Activated T-cell treated with anti-CD3 and anti-CD28 coated beads for 4 hours (primary cell): ENCODE measurements around the gene CCNC.
A peak's percentile ranks its signal among the peaks of the same experiment; 100 is the strongest.
"Not testable (repeated sequence)": the region's sequence is repeated elsewhere in the genome, so short reads cannot be mapped to it uniquely, and the experiment has no call there.

ENCODE experiments used
- DNase-seq: peaks from one replicate; pipeline ENCODE4 v3.0.0-alpha.2; 2020

Gene CCNC

DNA sequence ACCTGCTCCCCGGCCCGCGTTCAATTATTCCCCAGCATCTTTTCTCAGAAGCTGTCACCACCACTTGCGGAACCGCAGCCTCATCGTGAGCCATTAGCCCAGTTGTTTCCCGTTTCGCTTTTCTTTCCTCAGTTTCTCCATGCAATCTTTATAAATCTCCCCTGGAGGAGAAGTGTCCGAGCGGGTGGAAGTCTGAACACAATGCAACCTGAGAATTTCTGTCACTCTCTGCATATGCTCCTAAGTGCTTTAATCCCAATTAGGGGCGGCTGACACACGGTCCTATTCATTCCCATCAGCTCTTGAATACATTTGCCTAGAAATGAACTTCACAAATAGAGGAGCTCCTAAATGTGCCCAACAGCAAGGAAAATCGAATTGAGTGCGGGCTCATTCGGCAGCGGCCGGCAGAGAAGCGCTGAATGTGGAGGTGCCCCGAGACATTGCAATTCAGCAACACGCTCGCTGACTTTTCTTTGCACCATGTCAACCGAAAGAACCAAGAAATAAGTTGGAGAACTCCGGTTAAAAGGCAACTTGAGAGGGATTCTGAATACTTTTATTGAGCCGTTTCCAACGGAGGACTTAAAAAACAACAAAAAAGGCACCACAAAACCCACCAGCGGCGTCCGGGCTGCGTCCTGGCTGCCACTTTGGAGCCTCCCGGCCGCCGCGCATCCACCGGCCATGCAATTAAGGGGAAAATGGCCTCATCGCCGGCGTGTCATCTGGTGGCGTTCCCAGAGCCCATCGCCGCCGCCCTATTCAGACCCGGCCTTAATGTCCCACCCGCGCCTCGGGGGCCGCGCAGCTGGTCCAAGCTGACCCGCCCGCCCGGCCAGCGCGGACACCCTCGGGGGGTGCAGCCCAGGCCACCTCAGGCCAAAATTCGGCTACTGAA lies 34.3 kb upstream of the CCNC start:
- DNase-seq, result no peak

DNA sequence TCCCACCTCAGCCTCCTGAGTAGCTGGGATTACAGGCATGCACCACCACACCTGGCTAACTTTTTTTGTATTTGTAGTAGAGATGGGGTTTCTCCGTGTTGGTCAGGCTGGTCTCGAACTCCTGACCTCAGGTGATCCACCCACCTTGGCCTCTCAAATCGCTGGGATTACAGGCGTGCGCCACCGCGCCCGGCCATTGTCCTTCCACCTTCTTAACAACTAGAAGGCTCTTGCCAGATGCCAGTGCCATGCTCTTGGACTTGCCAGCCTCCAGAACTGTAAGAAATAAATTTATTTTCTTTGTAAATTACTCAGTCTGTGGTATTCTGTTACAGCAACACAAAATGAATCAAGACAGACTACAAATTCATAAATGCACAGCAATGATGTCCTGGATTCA lies 26.2 kb upstream of the CCNC start:
- DNase-seq, result not testable (repeated sequence)

DNA sequence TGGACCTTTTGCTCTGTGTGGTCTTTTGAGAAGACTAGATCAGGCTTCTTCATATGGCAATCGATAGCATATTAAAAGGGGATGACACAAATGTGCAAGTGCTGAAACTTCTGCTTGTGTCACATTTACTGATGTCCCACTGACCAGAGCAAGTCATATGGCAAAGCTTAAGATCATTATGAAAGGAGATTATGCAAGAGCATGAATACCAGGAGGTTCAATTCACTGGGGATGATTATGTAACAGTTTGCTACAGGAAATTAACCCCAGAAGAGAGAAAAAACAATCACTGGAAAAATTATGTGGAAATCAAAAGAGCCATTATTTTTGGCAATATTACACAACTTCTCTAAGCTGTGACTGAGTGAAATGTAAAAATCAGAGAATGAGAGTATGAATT lies 24.4 kb upstream of the CCNC start:
- DNase-seq, result no peak

DNA sequence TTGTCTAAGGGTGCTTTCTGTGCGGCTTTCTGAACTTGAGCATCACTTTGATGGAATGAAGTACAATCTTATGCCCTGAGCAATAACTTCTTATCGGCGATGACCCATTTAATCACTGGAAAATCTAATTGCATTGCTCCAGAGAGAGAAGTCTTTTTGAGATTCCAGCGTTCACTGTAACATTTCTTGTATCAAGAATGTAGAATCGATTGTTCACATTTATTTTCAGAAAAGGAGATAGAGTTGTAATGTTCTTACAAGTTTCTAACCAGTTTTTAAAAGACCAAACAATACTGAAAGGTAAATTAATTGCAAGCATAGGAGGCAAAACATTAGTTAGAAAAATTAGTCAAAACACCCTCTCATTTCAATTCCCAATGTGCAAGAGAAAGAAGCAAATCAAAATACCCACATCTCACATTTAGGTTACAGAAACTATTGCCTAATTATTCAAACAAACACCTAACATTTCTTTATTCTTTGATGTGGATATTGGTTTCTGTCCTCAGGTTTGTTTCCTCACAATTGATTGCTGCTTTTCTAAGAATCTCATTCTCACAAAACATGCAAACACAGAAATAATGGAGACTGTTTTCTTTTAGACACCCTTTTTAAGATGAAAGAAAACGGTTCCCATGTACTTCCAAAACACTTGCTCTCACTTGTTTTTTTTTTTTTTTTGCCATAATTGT lies 23.4 kb upstream of the CCNC start:
- DNase-seq, result no peak

DNA sequence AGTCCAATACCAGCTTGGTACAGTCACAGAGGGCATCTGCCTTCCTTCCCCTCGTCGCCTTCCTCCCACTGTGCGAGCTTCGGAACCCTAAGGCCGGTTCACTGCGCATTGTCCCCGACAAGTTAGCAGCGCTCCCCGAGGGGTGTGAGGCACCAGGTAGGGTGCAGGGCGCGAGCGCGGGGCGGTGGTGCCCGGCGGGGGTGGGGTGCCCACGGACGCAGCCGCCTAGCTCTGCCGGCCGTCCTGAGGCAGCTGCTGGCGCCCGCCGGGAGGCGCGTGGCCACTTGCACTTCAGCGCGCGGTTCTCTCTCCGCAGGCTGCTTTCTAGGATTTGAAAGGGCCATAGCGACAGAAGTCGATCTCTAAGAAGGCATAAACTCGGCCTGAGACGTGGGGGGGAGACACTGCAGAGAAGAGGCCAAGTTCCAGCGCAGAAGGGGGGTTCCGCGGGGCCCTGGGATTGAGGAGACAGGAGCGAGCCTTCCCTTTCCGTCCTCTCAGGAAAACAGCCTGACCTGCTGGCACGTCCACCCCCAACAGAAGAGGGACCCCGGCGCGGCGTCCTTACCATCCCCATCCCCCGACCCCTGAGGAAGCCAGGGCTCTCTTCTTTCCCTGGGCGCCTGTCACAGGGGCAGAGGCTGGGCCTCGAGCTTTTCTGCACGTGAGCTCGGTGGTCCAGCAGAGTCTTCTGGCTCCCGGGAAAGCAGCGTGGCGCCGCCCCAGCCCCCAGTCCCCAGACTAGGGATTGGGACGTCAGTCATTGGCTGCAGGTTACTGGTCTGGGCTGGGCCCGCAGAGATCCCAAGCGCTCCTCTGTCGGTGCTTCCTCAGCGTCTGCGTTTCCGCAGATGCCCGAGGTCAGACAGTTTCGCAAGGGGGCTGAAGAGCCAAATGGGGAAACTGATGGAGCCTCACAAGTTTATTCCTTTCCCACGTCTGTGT lies 22.5 kb upstream of the CCNC start:
- no peak for DNase-seq

DNA sequence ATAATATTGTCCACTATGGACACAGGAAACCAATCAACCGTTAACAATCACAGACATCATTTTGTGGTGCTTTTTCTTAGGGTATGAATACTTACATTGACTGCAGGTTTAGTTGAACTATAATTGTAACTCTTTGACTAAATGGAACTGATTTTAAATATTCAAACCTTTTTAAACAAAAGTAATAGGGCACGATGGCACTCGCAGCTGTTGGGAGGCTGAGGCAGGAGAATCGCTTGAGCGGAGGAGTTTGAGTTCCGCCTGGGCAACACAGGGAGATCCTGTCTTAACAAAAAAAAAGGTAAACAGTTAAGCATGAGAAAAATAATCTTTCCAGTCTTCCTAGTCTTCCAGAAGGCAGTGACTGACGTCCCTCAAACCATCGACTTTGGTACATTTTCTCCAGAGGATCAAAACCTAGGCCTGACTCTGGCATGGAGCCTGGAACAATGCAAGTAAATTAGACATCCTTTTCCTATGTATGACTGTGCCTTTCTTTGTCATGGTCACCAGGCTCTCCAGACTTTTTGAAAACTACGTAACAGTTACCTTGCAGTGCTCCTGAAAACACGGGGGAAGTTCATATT lies 21.5 kb upstream of the CCNC start:
- DNase-seq, result no peak

DNA sequence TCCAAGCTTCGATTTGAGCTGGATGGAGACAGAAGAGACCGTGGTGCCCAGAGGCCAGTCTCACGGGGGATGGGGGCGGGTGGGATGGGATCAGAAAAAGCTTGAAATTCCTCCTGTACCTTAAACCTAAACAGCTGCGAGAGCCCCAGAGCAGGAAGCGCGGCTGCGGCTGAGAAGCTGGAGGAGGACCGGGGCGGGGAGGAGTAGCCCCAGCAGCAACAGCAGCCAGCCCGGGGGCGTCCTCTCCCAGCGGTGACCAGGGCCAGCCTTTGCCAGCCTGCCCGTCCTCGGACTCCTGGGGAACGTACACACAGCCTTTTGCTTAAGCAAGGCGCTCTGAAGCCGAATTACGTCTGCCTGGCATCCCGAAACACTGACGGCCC lies 20.8 kb upstream of the CCNC start:
- DNase-seq, result no peak

DNA sequence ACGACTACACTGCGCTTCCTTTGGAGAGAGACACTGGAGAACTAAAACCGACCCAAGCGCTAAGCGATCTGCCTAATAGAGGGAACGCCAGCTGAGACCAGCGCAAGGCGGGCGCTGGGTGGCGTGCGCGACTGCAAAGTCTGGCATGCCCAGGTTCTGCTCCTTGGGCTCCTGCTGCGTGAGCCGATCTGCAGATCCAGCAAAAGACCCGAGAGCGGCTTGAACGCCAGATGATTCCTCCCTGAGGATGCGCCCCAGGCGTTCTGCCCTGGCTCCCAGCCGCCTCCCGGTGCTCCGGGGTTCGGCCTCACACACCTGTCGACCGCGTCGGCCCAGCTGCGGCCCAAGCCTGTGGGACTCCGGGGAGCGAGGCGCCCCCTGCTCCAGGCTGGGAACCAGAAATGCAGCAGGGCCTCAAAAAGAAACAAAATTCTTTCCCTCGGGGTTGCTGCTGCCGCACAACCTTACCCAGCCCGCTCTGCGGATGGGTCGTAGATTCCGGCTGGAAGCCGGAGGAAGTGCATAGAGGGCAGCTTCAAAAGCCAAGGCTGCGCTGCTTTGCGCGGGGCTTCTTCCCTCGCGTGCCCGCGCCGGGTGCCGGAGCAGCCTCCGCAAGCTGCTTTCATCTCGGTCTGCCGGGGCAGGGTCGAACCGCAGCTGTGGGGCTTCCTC lies 20.3 kb upstream of the CCNC start:
- DNase-seq, result peak; percentile 53

DNA sequence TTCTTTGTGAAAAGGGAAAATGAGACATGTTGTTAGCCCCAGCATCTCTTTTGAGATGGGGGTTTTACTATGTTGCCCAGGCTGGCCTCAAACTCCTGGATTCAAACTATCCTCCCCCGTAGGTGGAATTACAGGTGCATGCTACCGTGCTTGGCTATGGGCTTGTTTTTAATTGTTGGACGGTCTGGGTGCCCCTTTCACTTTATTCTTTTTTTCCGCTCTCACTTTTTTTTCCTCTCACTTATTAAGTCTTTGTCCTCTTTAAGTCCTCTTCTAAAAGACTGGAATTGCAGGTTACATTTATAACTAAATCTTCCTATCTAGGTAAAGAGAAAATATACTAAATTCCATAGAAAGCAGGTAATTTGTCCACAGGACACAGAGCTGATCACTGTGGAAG lies 19.3 kb upstream of the CCNC start:
- no peak for DNase-seq

DNA sequence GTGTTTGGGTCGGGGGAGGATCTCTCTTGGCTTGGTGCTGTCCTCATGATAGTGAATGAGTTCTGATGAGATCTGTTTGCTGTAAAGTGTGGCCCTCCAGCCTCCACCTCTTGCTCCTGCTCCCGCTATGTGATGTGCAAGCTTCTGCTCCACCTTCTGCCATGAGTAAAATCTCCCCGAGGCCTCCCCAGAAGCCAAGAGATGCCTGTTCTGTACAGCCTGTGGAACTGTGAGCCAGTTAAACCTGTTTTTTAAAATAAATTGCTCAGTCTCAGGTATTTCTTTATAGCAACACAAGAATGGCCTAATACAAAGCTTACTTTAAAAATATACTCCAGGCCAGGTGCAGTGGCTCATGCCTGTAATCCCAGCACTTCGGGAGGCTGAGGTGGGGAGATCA lies 11.3 kb upstream of the CCNC start:
- DNase-seq, result no peak

DNA sequence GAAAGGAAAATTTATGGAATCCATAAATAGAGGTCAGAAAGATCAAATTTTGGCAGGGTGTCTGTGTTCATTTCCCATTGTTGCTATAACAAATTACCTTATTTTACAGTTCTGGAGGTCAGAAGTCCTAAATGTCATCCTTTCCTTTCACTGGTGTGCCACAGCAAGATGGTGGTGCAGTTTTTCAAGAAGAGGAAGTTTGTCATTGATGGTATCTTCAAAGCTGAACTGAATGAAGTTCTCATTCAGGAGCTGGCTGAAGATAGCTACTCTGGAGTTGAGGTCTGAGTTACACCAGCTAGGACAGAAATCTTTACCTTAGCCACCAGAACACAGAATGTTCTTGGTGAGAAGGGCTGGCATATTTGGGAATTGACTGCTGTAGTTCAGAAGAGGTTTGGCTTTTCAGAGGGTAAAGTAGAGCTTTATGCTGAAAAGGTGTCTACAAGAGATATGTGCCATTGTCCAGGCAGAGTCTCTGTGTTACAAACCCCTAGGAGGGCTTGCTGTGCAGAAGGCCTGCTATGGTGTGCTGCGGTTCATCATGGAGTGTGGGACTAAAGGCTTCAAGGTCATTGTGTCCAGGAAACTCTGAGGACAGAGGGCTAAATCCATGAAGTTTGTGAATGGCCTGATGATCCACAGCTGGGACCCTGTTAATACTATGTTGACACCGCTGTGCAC lies 7.2 kb upstream of the CCNC start:
- no peak for DNase-seq

DNA sequence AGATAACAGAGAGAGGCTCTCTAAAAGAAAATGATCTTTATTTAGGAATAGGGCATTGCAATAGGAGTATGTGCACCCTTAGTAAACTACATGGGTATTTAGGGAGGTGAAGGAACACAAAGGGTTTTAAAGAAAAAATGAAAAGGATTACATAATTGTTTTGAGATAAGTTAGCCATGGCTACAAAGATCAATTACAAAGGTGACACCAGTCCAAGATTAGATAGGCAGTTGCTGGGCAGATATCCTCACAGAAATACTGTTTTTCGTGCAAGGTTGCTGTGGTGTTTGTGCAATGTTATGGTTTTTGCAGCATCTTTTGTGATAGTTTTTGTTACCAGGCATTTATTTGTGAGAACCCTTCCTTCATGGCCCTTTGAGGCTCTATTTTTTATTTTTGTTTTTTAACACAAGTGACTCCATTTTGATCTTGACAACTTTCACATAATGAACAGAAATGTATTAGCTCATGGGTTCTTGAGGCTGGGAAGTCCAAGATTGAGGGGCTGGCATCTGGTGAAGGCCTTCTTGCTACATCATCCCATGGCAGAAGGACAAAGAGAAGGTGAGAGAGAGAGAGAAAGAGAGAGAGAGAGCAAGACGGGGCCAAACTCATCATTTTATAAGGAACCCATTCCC lies 5.6 kb upstream of the CCNC start:
- no peak for DNase-seq

DNA sequence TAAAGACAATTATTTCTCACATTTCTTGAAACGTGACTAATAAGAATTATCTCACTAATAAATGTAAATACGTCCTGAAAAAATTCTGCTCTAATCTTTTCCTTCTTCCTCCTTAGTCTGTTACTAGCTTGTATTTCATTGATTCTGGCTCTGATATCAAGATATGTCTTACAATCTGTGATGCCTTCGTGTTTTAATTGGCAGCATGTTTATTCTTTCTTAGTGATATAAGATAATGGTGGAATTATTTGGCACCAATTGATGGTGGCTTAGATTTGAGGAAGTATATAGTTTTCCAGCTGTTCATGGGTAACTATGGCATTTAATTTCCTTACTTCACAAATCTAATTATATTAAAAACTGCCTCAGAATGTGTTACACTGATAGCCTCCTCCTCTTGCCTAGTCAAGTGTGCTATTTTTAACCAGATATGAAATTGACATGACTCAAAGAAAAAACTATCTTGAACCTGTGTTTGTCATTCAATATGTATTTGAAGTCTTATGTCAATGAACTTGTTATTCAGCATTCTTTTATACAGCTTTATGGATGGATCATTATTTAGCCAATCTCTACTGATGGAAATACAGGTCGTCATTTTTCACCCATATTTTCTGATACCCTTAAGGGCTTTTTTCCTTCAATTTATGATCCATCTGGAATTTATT lies 5.3 kb downstream of the CCNC start:
- DNase-seq, result no peak

DNA sequence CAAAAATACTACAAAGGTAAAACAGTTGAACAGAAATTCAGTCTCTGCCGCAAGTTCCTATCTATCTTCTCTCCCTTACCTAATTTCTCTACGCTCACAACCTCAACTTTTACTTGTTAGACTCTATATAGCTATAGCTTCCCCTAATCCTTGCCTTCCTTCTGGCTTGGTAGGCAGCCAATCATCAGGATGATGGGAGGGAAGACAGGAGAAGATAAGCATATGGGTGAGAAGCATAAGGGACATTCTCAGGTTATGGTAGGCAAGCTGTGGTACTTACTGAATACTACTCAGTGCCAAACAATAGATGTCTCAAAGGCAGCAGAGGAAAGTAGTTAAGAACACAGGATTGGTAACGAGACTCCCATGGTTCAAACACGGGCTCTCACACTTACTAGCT lies 7.8 kb downstream of the CCNC start:
- no peak for DNase-seq

DNA sequence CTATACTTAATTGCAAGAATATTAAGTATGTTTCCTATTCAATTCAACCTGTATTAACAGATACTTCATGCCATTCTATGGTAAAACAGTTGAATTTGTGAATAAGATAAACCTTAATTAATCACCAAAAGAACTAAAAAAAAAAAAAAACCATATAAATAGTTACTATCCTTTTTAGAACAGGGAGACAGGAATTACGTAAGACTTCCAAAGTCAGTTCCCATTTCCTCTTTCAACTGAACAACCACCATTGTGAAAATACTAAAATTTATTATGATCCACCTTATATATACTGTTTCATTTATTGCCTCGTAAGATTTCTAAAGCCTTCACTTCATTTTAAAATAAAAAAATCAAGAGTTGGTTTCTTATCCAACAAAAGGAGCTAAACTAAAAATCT lies 9.4 kb downstream of the CCNC start:
- no peak for DNase-seq

DNA sequence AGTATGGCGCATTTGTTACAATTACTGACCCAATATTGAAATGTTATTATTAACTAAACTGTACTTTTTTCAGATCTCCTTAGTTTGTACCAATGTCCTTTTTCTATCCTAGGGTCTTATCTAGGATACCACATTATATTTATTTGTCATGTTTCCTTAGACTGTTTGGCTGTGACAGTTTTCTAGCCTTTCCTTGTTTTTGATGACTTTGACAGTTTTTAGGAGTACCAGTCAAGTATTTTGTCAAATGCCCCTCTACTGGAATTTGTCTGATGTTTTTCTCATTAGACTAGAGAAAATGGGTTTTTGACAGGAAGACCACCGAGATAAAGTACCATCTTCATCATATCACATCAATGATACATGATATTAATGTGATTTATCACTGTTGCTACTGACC lies 14.6 kb downstream of the CCNC start:
- no peak for DNase-seq

DNA sequence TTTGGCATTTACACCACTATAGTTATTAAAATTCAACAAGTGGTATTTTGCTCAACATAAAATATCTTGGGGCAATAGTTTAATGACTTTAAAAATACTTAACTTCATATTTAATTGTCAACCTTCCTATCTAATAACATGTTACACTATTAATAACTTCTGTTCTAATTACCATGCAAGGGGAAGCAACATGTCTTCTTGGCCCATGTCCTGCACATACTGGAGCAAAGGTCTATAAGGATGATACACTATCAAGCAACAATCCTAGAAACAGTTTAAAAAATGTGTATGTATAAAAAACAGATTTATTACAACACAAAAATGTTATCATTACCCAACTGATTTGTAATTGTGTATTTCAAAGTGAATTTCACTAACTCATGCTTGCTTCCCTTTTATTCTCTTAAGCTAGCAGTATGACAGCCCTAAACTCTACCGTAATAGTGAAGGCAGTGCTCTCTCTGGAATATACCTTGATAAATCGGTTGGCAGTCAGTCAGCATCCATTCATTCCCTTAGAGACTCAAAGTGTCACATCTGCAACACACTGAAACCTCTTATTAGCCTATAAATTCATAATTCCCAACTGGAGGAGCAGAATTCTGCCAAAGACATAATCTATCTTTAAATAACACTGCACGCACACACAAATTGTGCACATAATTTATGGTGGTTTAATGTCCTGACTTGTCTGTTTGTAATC lies 18.3 kb downstream of the CCNC start:
- DNase-seq, result no peak

DNA sequence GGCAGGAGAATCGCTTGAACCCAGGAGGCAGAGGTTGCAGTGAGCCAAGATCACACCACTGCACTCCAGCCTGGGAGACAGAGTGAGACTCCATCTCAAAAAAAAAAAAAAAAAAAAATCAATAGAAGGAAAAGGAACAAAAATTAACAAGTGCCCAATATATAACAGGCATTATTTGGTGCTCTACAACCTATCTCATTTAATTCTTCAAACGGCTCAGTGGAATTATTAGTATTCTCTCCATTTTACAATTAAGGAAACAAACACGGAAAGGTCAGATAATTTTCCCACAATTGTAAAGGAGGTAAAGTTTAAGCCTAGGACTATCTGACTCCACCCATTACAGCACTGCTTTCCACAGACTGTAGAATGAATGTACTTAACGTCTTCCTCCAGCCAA lies 19.8 kb downstream of the CCNC start:
- DNase-seq, result no peak

DNA sequence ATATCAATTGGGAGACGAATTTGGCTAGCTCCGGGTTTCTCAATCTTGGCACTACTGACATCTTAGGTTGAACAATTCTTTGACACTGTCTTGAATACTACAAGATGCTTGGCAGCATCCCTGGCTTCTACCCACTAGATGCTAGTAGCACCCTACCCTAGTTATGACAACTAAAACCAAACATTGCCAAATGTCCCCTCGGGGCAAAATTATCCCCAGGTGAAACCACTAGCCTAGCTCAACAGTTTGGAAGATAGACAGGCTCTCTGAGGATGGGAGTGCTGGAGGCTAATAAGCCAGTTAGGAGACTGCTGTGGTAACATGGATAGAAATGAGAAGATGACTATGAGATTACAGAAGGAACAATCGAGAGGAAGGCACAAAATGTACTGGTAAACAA lies 20.9 kb downstream of the CCNC start:
- DNase-seq, result no peak

DNA sequence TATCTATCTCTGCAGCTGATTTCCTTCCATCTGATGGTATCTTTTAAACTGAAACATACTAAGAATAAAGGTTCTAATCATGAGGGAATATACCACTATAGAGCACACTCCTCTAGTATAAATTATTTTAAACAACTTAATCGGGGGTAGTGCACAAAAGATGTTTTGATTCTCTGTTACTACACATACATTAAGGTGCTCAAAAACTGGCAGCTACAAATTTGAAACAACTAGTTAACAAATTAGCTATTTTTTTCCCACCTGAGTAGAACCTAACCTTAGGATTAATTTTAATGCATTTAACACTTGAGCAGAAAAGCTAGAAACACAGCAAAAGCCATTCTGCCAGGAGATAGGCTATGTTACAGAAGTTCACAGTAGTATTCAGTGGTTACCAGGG lies 23.0 kb downstream of the CCNC start:
- DNase-seq, result no peak
